SK-N-SH (cell line): ENCODE measurements around the gene SFSWAP. TPM values are rescaled to one million over a fixed set of nuclear protein-coding genes. Genes with fewer than 3 reads are reported as not detected.
"Not testable (repeated sequence)": the region's sequence is repeated elsewhere in the genome, so short reads cannot be mapped to it uniquely, and the experiment has no call there.

Experiments used
- CTCF ChIA-PET: fragments of 300-600, 350-600 bp; formaldehyde crosslinking; extraction: SDS; loops from one replicate; lab custom pipeline; 2021; lab: Yijun Ruan, JAX
- POLR2A ChIA-PET: fragments of 350-600 bp; sonication (Branson Sonifier 250); formaldehyde crosslinking; extraction: SDS; loops from one replicate; lab custom pipeline; 2020; ENCODE audit warnings: antibody characterized with exemption, inconsistent platforms; lab: Yijun Ruan, JAX
- DNase-seq: peaks from one replicate; pipeline ENCODE4 v3.0.0; 2012
- H2AFZ ChIP-seq: fragments of 200-600 bp; sonication (generic); 2 replicates; pipeline ENCODE4 v1.8.1; 2016; ENCODE audit warnings: antibody characterized with exemption, mild to moderate bottlenecking, low read depth
- H3F3A ChIP-seq: fragments of 200-600 bp; sonication (generic); replicated peaks from 2 replicates; pipeline ENCODE3; 2016; ENCODE audit warnings: antibody characterized with exemption, mild to moderate bottlenecking; ENCODE audit not compliant: insufficient read depth
- H3K27ac ChIP-seq, 2 experiments: fragments of 200-500 bp in 1 of 2; fragments of 200-600 bp in 1 of 2; sonication (Bioruptor generic) in 1 of 2; sonication (generic), shearing (Covaris generic) in 1 of 2; 2 replicates each; pipeline versions ENCODE4 v1.5.1 to v1.6.1; 2014 to 2016; ENCODE audit warnings: low read depth in 2 of 2, inconsistent platforms in 1 of 2, low read length in 1 of 2, mild to moderate bottlenecking in 1 of 2, mixed read lengths in 1 of 2
- H3K27me3 ChIP-seq: fragments of 200-600 bp; sonication (generic), shearing (Covaris generic); 2 replicates; pipeline ENCODE4 v1.6.1; 2016; ENCODE audit warnings: mixed run types; ENCODE audit not compliant: insufficient read depth
- H3K36me3 ChIP-seq, 2 experiments: fragments of 200-500 bp in 1 of 2; fragments of 200-600 bp in 1 of 2; sonication (Bioruptor generic) in 1 of 2; sonication (generic) in 1 of 2; replicated peaks in 1 of 2; 2 replicates each; pipeline versions ENCODE3 to v1.5.1; 2014 to 2016; ENCODE audit warnings: low read length in 1 of 2, mild to moderate bottlenecking in 1 of 2; ENCODE audit not compliant: insufficient read depth in 2 of 2, control insufficient read depth in 1 of 2
- H3K4me1 ChIP-seq, 2 experiments: fragments of 200-500 bp in 1 of 2; fragments of 200-600 bp in 1 of 2; sonication (Bioruptor generic) in 1 of 2; sonication (generic), shearing (Covaris generic) in 1 of 2; 2 replicates each; pipeline versions ENCODE4 v1.5.1 to v1.6.1; 2014 to 2016; ENCODE audit warnings: low read depth in 1 of 2, low read length in 1 of 2, mixed run types in 1 of 2; ENCODE audit not compliant: insufficient read depth in 2 of 2, control insufficient read depth in 1 of 2
- H3K4me2 ChIP-seq: fragments of 200-600 bp; sonication (generic), shearing (Covaris generic); 2 replicates; pipeline ENCODE4 v1.6.1; 2017; ENCODE audit warnings: mixed run types
- H3K4me3 ChIP-seq, 2 experiments: fragments of 200-500 bp in 1 of 2; fragments of 200-600 bp in 1 of 2; sonication (Bioruptor generic) in 1 of 2; sonication (generic), shearing (Covaris generic) in 1 of 2; 2 replicates each; pipeline versions ENCODE4 v1.5.1 to v1.8.1; 2014 to 2016; ENCODE audit warnings: low read depth in 2 of 2, inconsistent platforms in 1 of 2, low read length in 1 of 2, mild to moderate bottlenecking in 1 of 2, mixed read lengths in 1 of 2, moderate library complexity in 1 of 2
- H3K79me2 ChIP-seq: fragments of 200-600 bp; sonication (generic); 2 replicates; pipeline ENCODE4 v1.8.1; 2017; ENCODE audit warnings: mild to moderate bottlenecking; ENCODE audit not compliant: insufficient read depth
- H3K9ac ChIP-seq: fragments of 200-600 bp; sonication (generic); 2 replicates; pipeline ENCODE4 v1.6.1; 2017; ENCODE audit warnings: mixed run types
- H3K9me2 ChIP-seq: fragments of 200-600 bp; sonication (generic); 2 replicates; pipeline ENCODE4 v1.6.1; 2017; ENCODE audit warnings: mixed run types
- H3K9me3 ChIP-seq: fragments of 200-600 bp; sonication (generic); 2 replicates; pipeline ENCODE4 v1.6.1; 2017; ENCODE audit warnings: mixed run types, mild to moderate bottlenecking, moderate library complexity
- H4K20me1 ChIP-seq: fragments of 200-600 bp; sonication (generic); 2 replicates; pipeline ENCODE4 v1.6.1; 2017; ENCODE audit warnings: mild to moderate bottlenecking, mixed run types; ENCODE audit not compliant: insufficient read depth
- CHD2 ChIP-seq: fragments of 150-350 bp; IDR thresholded peaks from 2 replicates; pipeline ENCODE4 v1.6.1; 2018; ENCODE audit warnings: low read length; ENCODE audit not compliant: partially characterized antibody
- EZH2phosphoT487 ChIP-seq: fragments of 200-600 bp; sonication (generic); IDR thresholded peaks from 2 replicates; pipeline ENCODE4 v1.6.1; 2017; ENCODE audit warnings: low read depth, mixed run types, mild to moderate bottlenecking, antibody characterized with exemption, moderate library complexity, borderline replicate concordance
- FOSL2 ChIP-seq: IDR thresholded peaks from 2 replicates; pipeline ENCODE4 v1.4.0; 2012; ENCODE audit warnings: low read depth, mild to moderate bottlenecking, moderate library complexity, borderline replicate concordance
- FOXJ3 ChIP-seq: sonication (generic); formaldehyde crosslinking; IDR thresholded peaks from 2 replicates; pipeline ENCODE4 v1.5.1; 2020; ENCODE audit warnings: mild to moderate bottlenecking, missing genetic modification reagents
- MXI1 ChIP-seq: IDR thresholded peaks from 2 replicates; pipeline ENCODE4 v1.6.1; 2012; ENCODE audit warnings: mild to moderate bottlenecking, low read depth, low read length, improper control_type of control experiment
- RAD21 ChIP-seq: IDR thresholded peaks from 2 replicates; pipeline ENCODE4 v1.6.1; 2012; ENCODE audit warnings: mild to moderate bottlenecking, low read length
- SIN3A ChIP-seq: IDR thresholded peaks from 2 replicates; pipeline ENCODE4 v1.6.1; 2012; ENCODE audit warnings: low read depth, mild to moderate bottlenecking, low read length, moderate library complexity, borderline replicate concordance
- WGBS: methylation state at CpG from one replicate; pipeline ENCODE4 v1.1.6; 2017; ENCODE audit warnings: low lambda C conversion rate; 5-methylcytosine and 5-hydroxymethylcytosine counted together
- polyA plus RNA-seq, 3 experiments: library from polyadenylated mRNA; depleted of rRNA; stranded (reverse); fragments of >200 nt; gene quantifications; 2 replicates each; pipeline ENCODE4 v1.2.3, GENCODE V29; 2012
- TF ChIP-seq, protein P1 (sequence below): IDR thresholded peaks from 2 replicates; pipeline ENCODE4 v1.4.0; 2012; ENCODE audit warnings: low read depth, borderline replicate concordance
- TF ChIP-seq, protein P2 (sequence below): IDR thresholded peaks from 2 replicates; pipeline ENCODE4 v1.6.1; 2012; ENCODE audit warnings: mild to moderate bottlenecking, low read depth, low read length, moderate library complexity

Gene SFSWAP
- polyA plus RNA-seq, 1 of the 3 experiments (the other 2 are of a cell fraction), result 27.9 TPM

DNA sequence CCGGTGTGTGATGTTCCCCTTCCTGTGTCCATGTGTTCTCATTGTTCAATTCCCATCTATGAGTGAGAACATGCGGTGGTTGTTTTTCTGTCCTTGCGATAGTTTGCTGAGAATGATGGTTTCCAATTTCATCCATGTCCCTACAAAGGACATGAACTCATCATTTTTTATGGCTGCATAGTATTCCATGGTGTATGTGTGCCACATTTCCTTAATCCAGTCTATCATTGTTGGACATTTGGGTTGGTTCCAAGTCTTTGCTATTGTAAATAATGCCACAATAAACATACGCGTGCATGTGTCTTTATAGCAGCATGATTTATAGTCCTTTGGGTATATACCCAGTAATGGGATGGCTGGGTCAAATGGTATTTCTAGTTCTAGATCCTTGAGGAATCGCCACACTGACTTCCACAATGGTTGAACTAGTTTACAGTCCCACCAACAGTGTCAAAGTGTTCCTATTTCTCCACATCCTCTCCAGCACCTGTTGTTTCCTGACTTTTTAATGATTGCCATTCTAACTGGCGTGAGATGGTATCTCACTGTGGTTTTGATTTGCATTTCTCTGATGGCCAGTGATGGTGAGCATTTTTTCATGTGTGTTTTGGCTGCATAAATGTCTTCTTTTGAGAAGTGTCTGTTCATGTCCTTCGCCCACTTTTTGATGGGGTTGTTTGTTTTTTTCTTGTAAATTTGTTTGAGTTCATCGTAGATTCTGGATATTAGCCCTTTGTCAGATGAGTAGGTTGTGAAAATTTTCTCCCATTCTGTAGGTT is 98.8 kb downstream of the SFSWAP start:
- H4K20me1 ChIP-seq, POLR2A ChIA-PET, H3K27me3 ChIP-seq, H3K36me3 ChIP-seq, H3K4me1 ChIP-seq, H3K4me3 ChIP-seq, H3K9ac ChIP-seq, CTCF ChIA-PET, H3K9me3 ChIP-seq, H3K79me2 ChIP-seq, H3K27ac ChIP-seq, DNase-seq, H3K9me2 ChIP-seq, H3F3A ChIP-seq, H2AFZ ChIP-seq, H3K4me2 ChIP-seq: not testable (repeated sequence)
- 89% methylated on average over 8 of the region's 9 CpGs for WGBS

DNA sequence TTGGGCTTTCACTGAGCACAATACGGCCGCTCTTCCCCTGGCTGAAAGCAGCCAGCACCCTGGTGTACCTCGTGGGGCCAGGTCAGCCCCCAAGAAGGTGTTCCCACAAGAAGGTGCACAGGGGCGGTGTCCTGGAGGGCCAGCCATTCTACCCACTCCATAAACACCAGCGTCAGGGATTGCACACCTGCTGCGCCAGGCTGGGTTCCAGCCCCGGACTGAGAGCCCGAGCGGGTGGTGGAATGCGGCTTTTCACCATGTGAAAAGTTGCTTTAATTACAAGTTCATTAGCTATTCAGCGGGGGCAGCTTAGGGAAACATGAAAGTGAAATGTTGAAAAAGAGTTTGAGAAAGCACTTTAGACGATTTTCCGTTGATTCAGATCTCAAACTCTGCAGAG is 99.8 kb downstream of the SFSWAP start:
- Histone ChIP-seq H3K4me2 (no peak overlapping the region), H3K36me3 (no peaks in the 10 kb centered on the region), H3K4me3 (no peak overlapping the region), H3F3A (no peaks in the 10 kb centered on the region), H4K20me1 (no peaks in the 10 kb centered on the region), H3K4me1 (no peaks in the 10 kb centered on the region), H3K9me2 (no peaks in the 10 kb centered on the region), H3K9me3 (no peaks in the 10 kb centered on the region), H3K9ac (no peak overlapping the region), H2AFZ (no peak overlapping the region), H3K79me2 (no peaks in the 10 kb centered on the region), H3K27me3 (no peaks in the 10 kb centered on the region), H3K27ac (no peak overlapping the region)
- ChIA-PET POLR2A (no interaction called here), CTCF (no interaction called here)
- TF ChIP-seq SIN3A, result no peak
- 77% methylated on average over 12 of the region's 13 CpGs for WGBS
- no peak for DNase-seq

DNA sequence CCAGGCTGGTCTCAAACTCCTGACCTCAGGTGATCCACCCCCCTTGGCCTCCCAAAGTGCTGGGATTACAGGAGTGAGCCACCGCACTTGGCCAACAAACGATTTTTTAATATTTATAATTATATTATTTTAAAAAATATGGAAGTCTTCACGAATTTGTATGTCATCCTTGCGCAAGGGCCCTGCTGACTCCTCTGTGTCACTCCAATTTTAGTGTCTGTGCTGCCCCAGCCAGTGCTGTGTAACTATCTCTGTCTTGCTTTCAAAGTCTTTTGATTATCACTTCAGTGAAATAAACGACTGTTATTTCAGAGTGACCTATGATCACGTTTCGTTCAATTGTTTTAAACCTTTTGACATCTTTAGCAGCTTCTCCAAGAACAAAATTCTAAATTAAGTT is 104.2 kb downstream of the SFSWAP start:
- no peaks in the 10 kb centered on the region for H3K4me1 ChIP-seq
- no peaks in the 10 kb centered on the region for H3K36me3 ChIP-seq
- CTCF ChIA-PET, result interaction anchor here (1.8 kb wide), 1 partner anchor 10 kb away, joined by 3 read pairs; no protein-coding TSS in a partner anchor
- POLR2A ChIA-PET, result no interaction called here
- H3K79me2 ChIP-seq, result no peaks in the 10 kb centered on the region
- H3K9me3 ChIP-seq, result no peaks in the 10 kb centered on the region
- no peak overlapping the region for H3K27ac ChIP-seq
- H3K9me2 ChIP-seq, result no peaks in the 10 kb centered on the region
- H3F3A ChIP-seq, result no peaks in the 10 kb centered on the region
- H3K4me2 ChIP-seq, result no peak overlapping the region
- no peak for TF ChIP-seq RAD21
- TF ChIP-seq, protein P1, sequence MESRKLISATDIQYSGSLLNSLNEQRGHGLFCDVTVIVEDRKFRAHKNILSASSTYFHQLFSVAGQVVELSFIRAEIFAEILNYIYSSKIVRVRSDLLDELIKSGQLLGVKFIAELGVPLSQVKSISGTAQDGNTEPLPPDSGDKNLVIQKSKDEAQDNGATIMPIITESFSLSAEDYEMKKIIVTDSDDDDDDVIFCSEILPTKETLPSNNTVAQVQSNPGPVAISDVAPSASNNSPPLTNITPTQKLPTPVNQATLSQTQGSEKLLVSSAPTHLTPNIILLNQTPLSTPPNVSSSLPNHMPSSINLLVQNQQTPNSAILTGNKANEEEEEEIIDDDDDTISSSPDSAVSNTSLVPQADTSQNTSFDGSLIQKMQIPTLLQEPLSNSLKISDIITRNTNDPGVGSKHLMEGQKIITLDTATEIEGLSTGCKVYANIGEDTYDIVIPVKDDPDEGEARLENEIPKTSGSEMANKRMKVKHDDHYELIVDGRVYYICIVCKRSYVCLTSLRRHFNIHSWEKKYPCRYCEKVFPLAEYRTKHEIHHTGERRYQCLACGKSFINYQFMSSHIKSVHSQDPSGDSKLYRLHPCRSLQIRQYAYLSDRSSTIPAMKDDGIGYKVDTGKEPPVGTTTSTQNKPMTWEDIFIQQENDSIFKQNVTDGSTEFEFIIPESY, result no peak
- no peak for TF ChIP-seq CHD2
- TF ChIP-seq FOXJ3 (CRISPR knock-in tag), result no peak
- TF ChIP-seq EZH2phosphoT487, result no peak
- no peak for TF ChIP-seq MXI1
- TF ChIP-seq SIN3A, result no peak
- TF ChIP-seq FOSL2, result no peak
- TF ChIP-seq, protein P2, sequence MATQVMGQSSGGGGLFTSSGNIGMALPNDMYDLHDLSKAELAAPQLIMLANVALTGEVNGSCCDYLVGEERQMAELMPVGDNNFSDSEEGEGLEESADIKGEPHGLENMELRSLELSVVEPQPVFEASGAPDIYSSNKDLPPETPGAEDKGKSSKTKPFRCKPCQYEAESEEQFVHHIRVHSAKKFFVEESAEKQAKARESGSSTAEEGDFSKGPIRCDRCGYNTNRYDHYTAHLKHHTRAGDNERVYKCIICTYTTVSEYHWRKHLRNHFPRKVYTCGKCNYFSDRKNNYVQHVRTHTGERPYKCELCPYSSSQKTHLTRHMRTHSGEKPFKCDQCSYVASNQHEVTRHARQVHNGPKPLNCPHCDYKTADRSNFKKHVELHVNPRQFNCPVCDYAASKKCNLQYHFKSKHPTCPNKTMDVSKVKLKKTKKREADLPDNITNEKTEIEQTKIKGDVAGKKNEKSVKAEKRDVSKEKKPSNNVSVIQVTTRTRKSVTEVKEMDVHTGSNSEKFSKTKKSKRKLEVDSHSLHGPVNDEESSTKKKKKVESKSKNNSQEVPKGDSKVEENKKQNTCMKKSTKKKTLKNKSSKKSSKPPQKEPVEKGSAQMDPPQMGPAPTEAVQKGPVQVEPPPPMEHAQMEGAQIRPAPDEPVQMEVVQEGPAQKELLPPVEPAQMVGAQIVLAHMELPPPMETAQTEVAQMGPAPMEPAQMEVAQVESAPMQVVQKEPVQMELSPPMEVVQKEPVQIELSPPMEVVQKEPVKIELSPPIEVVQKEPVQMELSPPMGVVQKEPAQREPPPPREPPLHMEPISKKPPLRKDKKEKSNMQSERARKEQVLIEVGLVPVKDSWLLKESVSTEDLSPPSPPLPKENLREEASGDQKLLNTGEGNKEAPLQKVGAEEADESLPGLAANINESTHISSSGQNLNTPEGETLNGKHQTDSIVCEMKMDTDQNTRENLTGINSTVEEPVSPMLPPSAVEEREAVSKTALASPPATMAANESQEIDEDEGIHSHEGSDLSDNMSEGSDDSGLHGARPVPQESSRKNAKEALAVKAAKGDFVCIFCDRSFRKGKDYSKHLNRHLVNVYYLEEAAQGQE, result no peak
- 60% methylated on average over 7 of the region's 7 CpGs for WGBS
- H3K4me3 ChIP-seq, result no peak overlapping the region
- H2AFZ ChIP-seq, result no peak overlapping the region
- no peaks in the 10 kb centered on the region for H4K20me1 ChIP-seq
- DNase-seq, result no peak
- H3K9ac ChIP-seq, result no peak overlapping the region
- no peaks in the 10 kb centered on the region for H3K27me3 ChIP-seq
